ENCODE measurements around the gene MDN1.

Gene MDN1

DNA sequence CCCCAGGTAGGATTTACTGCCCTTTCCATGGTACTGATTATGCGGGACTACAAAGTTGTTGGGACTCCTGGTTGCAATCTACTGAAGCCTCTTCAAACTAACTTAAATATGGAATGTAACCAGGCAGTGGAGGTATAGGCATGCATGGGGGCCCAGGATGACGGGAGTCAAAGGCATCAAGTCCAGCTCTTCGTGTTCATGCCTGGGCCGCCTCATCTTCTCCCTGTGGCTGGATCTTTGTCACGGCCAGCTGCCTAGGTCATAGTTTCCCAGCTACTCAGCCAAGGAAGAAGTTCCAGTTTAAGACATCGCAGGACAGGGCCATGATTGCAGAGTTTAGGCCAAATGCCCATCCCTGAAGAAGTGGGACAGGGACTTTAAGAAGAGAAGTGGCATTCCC, 201.6 kb downstream of the MDN1 start:
- Histone ChIP-seq H3K9me3 (ENCODE audit: insufficient read depth, low read length) (no peaks in the 10 kb centered on the region), H3K36me3 (ENCODE audit: insufficient read depth, insufficient read length, low read length) (no peaks in the 10 kb centered on the region), H3K4me3 (ENCODE audit: insufficient read length, low read depth) (no peak overlapping the region), H3K27me3 (ENCODE audit: insufficient read depth, insufficient read length) (no peaks in the 10 kb centered on the region), H3K4me1 (ENCODE audit: insufficient read depth, insufficient read length) (no peaks in the 10 kb centered on the region), H3K9ac (ENCODE audit: insufficient read length, low read depth) (no peak overlapping the region)
- TF ChIP-seq YY1 (IDR thresholded peaks at IDR 0.05; ENCODE audit: insufficient read depth, insufficient read length) (no peak), SUZ12 (IDR thresholded peaks at IDR 0.05; ENCODE audit: extremely low read depth, insufficient read depth, insufficient read length) (no peak)
- DNase-seq (ENCODE audit: low read depth, low spot score) = no peak

DNA sequence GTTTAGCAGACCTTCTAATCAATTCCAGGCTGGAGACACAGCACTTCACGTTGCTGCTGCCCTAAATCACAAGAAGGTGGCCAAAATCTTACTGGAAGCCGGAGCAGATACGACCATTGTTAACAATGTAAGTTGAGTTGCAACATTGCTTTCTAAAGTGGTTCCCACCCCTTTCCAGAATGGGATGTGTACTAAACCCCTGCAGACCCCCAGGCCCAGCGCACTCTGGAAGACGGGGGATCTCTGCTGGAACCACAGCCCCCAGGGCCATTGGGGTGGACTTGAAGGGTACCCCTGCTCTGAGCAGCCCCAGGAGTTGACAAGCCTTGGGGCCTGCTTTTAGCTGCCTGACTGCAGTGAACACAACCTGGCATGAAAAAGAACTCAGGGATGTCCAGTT, 203.1 kb downstream of the MDN1 start:
- Histone ChIP-seq H3K4me3 (ENCODE audit: insufficient read length, low read depth) (no peak overlapping the region), H3K36me3 (ENCODE audit: insufficient read depth, insufficient read length, low read length) (no peaks in the 10 kb centered on the region), H3K9ac (ENCODE audit: insufficient read length, low read depth) (no peak overlapping the region), H3K4me1 (ENCODE audit: insufficient read depth, insufficient read length) (no peaks in the 10 kb centered on the region), H3K27me3 (ENCODE audit: insufficient read depth, insufficient read length) (no peaks in the 10 kb centered on the region), H3K9me3 (ENCODE audit: insufficient read depth, low read length) (no peaks in the 10 kb centered on the region)
- TF ChIP-seq ZNF274 (IDR thresholded peaks at IDR 0.05; ENCODE audit: low read depth, low read length) (no peak), SUZ12 (IDR thresholded peaks at IDR 0.05; ENCODE audit: extremely low read depth, insufficient read depth, insufficient read length) (no peak), YY1 (IDR thresholded peaks at IDR 0.05; ENCODE audit: insufficient read depth, insufficient read length) (no peak)
- DNase-seq (ENCODE audit: low read depth, low spot score) = no peak

DNA sequence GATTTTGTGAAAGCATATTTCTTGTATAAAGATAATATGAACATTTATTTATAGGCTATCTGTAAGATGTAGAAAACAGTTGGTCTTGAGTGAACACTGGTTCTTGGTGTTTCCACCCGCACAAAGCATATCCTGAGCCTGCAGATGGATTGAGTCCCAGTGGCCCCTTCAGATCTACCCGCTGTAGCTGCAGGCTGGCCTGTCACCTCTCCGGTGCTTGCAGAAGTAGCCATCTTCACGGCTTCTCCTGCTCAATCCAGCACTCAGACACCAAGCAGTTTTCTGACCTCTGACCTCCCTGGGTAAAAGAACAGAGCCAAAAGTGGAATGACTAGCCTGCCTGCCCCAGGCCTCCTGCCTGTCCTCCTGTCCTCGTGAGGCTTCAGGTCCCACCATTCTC, 203.7 kb downstream of the MDN1 start:
- no peaks in the 10 kb centered on the region for H3K36me3 ChIP-seq (ENCODE audit: insufficient read depth, insufficient read length, low read length)
- no peaks in the 10 kb centered on the region for H3K9me3 ChIP-seq (ENCODE audit: insufficient read depth, low read length)
- no peaks in the 10 kb centered on the region for H3K27me3 ChIP-seq (ENCODE audit: insufficient read depth, insufficient read length)
- no peaks in the 10 kb centered on the region for H3K4me1 ChIP-seq (ENCODE audit: insufficient read depth, insufficient read length)
- no peak overlapping the region for H3K9ac ChIP-seq (ENCODE audit: insufficient read length, low read depth)
- H3K4me3 ChIP-seq (ENCODE audit: insufficient read length, low read depth) = no peak overlapping the region
- TF ChIP-seq YY1 (IDR thresholded peaks at IDR 0.05; ENCODE audit: insufficient read depth, insufficient read length) (no peak), SUZ12 (IDR thresholded peaks at IDR 0.05; ENCODE audit: extremely low read depth, insufficient read depth, insufficient read length) (no peak), ZNF274 (IDR thresholded peaks at IDR 0.05; ENCODE audit: low read depth, low read length) (no peak)
- no peak for DNase-seq (ENCODE audit: low read depth, low spot score)

DNA sequence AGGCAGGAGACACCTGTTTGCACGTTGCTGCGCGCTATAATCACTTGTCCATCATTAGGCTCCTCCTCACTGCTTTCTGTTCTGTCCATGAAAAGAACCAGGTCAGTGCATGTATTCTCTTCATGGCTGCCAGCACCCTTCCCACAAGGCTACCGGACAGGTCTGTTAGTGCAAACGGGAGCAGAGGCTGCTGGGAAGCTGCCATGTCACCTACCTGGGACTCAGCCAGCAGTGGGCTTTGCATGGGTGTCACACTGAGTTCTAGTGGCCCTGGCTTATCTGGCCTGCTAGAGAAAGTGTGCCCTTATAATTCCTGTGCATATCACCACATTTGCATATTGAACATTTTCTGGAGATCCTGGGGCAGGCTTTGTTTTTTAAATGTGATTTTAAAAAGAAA, 205.8 kb downstream of the MDN1 start:
- H3K9me3 ChIP-seq (ENCODE audit: insufficient read depth, low read length) = no peaks in the 10 kb centered on the region

DNA sequence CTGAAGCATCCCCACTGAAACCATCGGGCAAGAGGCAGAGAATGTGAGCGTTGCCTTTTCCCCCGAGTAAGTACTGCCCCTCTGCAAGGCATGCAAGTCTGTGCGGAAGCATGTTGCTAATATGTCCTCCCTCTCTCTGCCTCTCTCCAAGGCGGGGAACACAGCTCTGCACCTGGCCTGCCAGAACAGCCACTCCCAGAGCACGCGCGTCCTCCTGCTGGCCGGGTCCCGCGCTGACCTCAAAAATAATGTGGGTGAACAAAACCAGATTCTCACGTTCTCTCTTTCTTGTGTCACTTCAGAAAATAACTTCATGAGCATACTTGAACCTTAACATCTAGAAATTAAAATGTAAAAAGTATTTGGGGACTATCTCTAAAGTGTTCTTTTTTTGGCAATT, 207.5 kb downstream of the MDN1 start:
- TF ChIP-seq SUZ12 (IDR thresholded peaks at IDR 0.05; ENCODE audit: extremely low read depth, insufficient read depth, insufficient read length) (no peak), ZNF274 (IDR thresholded peaks at IDR 0.05; ENCODE audit: low read depth, low read length) (no peak), YY1 (IDR thresholded peaks at IDR 0.05; ENCODE audit: insufficient read depth, insufficient read length) (no peak)
- H3K27me3 ChIP-seq (ENCODE audit: insufficient read depth, insufficient read length) = no peaks in the 10 kb centered on the region
- no peaks in the 10 kb centered on the region for H3K36me3 ChIP-seq (ENCODE audit: insufficient read depth, insufficient read length, low read length)
- no peak overlapping the region for H3K9ac ChIP-seq (ENCODE audit: insufficient read length, low read depth)
- no peak overlapping the region for H3K4me3 ChIP-seq (ENCODE audit: insufficient read length, low read depth)
- DNase-seq (ENCODE audit: low read depth, low spot score) = no peak
- no peaks in the 10 kb centered on the region for H3K4me1 ChIP-seq (ENCODE audit: insufficient read depth, insufficient read length)
- no peaks in the 10 kb centered on the region for H3K9me3 ChIP-seq (ENCODE audit: insufficient read depth, low read length)

More for the DNA sequence above, 205.8 kb downstream of the MDN1 start:
- H3K27me3 ChIP-seq (ENCODE audit: insufficient read depth, insufficient read length) = no peaks in the 10 kb centered on the region
- no peaks in the 10 kb centered on the region for H3K36me3 ChIP-seq (ENCODE audit: insufficient read depth, insufficient read length, low read length)
- H3K9ac ChIP-seq (ENCODE audit: insufficient read length, low read depth) = no peak overlapping the region
- H3K4me1 ChIP-seq (ENCODE audit: insufficient read depth, insufficient read length) = no peaks in the 10 kb centered on the region
- no peak overlapping the region for H3K4me3 ChIP-seq (ENCODE audit: insufficient read length, low read depth)
- DNase-seq (ENCODE audit: low read depth, low spot score) = no peak
- TF ChIP-seq SUZ12 (IDR thresholded peaks at IDR 0.05; ENCODE audit: extremely low read depth, insufficient read depth, insufficient read length) (no peak), YY1 (IDR thresholded peaks at IDR 0.05; ENCODE audit: insufficient read depth, insufficient read length) (no peak), ZNF274 (IDR thresholded peaks at IDR 0.05; ENCODE audit: low read depth, low read length) (no peak)

DNA sequence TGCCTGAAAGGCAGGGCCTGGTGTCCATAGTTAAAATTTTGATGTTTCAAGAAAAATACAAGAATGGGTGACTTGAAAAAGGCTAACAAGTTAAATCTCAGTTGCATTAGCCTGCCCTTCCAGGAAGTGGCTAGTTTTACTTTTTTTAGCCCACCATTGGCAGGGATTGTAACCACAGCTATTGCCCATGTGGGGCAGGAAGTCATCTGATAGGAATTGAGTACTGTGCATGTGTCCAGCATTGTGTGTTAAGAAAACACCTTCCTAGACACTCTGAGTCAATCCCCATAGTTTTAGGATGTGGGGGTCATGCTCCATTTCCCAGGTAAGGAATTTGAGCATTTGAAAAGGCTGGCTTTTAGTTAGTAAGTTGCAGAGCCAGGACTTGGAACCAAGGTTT, 207.9 kb downstream of the MDN1 start:
- no peak for DNase-seq (ENCODE audit: low read depth, low spot score)
- no peaks in the 10 kb centered on the region for H3K9me3 ChIP-seq (ENCODE audit: insufficient read depth, low read length)
- no peaks in the 10 kb centered on the region for H3K27me3 ChIP-seq (ENCODE audit: insufficient read depth, insufficient read length)
- TF ChIP-seq SUZ12 (IDR thresholded peaks at IDR 0.05; ENCODE audit: extremely low read depth, insufficient read depth, insufficient read length) (no peak), ZNF274 (IDR thresholded peaks at IDR 0.05; ENCODE audit: low read depth, low read length) (no peak), YY1 (IDR thresholded peaks at IDR 0.05; ENCODE audit: insufficient read depth, insufficient read length) (no peak)
- no peak overlapping the region for H3K4me3 ChIP-seq (ENCODE audit: insufficient read length, low read depth)
- no peak overlapping the region for H3K9ac ChIP-seq (ENCODE audit: insufficient read length, low read depth)
- no peaks in the 10 kb centered on the region for H3K4me1 ChIP-seq (ENCODE audit: insufficient read depth, insufficient read length)
- H3K36me3 ChIP-seq (ENCODE audit: insufficient read depth, insufficient read length, low read length) = no peaks in the 10 kb centered on the region

DNA sequence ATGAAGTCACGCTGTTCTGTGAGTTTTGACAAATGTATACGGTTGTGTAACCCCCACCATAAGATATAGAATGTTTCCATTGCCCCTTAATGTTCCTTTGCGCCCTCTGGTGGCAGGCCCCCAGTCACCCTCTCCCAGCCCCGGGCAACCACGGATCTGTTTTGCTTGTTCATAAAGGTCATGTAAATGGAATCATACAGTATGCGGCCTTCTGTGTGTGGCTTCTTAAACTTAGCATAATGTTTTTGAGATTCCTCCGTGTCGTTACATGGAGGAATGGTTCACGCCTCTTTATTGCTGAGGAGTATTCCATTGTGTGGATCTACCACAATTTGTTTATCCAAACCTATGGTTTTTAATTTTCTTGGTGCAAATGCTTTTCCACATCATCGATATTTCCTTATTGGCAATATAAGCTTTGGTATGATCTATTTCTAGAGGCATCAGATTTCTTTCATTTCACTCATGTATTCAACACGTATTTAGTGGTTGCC, 209.4 kb downstream of the MDN1 start:
- peak; percentile 15 for DNase-seq (ENCODE audit: low read depth, low spot score)
- no peak overlapping the region for H3K9ac ChIP-seq (ENCODE audit: insufficient read length, low read depth)
- H3K36me3 ChIP-seq (ENCODE audit: insufficient read depth, insufficient read length, low read length) = peaks cover 4% of the 10 kb centered on the region
- TF ChIP-seq SUZ12 (IDR thresholded peaks at IDR 0.05; ENCODE audit: extremely low read depth, insufficient read depth, insufficient read length) = no peak
- no peak for TF ChIP-seq YY1 (IDR thresholded peaks at IDR 0.05; ENCODE audit: insufficient read depth, insufficient read length)
- TF ChIP-seq ZNF274 (IDR thresholded peaks at IDR 0.05; ENCODE audit: low read depth, low read length) = no peak
- no peaks in the 10 kb centered on the region for H3K27me3 ChIP-seq (ENCODE audit: insufficient read depth, insufficient read length)
- no peaks in the 10 kb centered on the region for H3K9me3 ChIP-seq (ENCODE audit: insufficient read depth, low read length)
- no peaks in the 10 kb centered on the region for H3K4me1 ChIP-seq (ENCODE audit: insufficient read depth, insufficient read length)
- H3K4me3 ChIP-seq (ENCODE audit: insufficient read length, low read depth) = no peak overlapping the region
